CD4-positive, CD25-positive, alpha-beta regulatory T cell (primary cell): ENCODE measurements around the gene DAAM2. TPM values are rescaled to one million over a fixed set of nuclear protein-coding genes. Genes with fewer than 3 reads are reported as not detected.

Source experiments
- ATAC-seq, 2 donors: fragments of 150-1000 bp; cut with Tn5 transposase; one replicate each; pipeline ENCODE4 v1.10.0; 2021; ENCODE audit warnings: low read depth in 2 of 2, moderate number of reproducible peaks in 2 of 2, moderate library complexity in 1 of 2
- DNase-seq, 3 donors: peaks; one replicate each; pipeline versions ENCODE4 v3.0.0 to v3.0.0-alpha.2; 2012 to 2022; ENCODE audit warnings: mixed read lengths in 1 of 3
- H3K27ac ChIP-seq: one replicate; pipeline ENCODE4 v1.7.0; 2013; ENCODE audit warnings: mild to moderate bottlenecking, low read length; ENCODE audit not compliant: insufficient read depth, poor library complexity, severe bottlenecking
- H3K27me3 ChIP-seq: one replicate; pipeline ENCODE4 v1.7.0; 2013; ENCODE audit warnings: low read length; ENCODE audit not compliant: control insufficient read depth, insufficient read depth
- H3K36me3 ChIP-seq: one replicate; pipeline ENCODE4 v1.7.0; 2013; ENCODE audit warnings: mild to moderate bottlenecking, low read length, moderate library complexity; ENCODE audit not compliant: control insufficient read depth, insufficient read depth
- H3K4me1 ChIP-seq: 2 replicates; pipeline ENCODE4 v1.7.0; 2013; ENCODE audit warnings: mild to moderate bottlenecking, low read length; ENCODE audit not compliant: insufficient read depth, control insufficient read depth, poor library complexity, severe bottlenecking
- H3K4me3 ChIP-seq: one replicate; pipeline ENCODE4 v1.7.0; 2013; ENCODE audit warnings: low read depth, mild to moderate bottlenecking, low read length, moderate library complexity
- H3K9me3 ChIP-seq, 2 experiments: 1 replicate in 1 of 2; 2 replicates in 1 of 2; pipeline ENCODE4 v1.7.0; 2013; ENCODE audit warnings: low read length in 2 of 2, mild to moderate bottlenecking in 1 of 2, moderate library complexity in 1 of 2; ENCODE audit not compliant: control insufficient read depth in 2 of 2
- H3K27ac Mint-ChIP-seq, 3 donors: one replicate each; pipeline ENCODE4 v1.8.0; 2020 to 2022; ENCODE audit warnings: mild to moderate bottlenecking in 3 of 3, mixed read lengths in 3 of 3, moderate library complexity in 2 of 3
- H3K27me3 Mint-ChIP-seq: one replicate; pipeline ENCODE4 v1.8.0; 2022; ENCODE audit warnings: mild to moderate bottlenecking, mixed read lengths
- H3K36me3 Mint-ChIP-seq: one replicate; pipeline ENCODE4 v1.8.0; 2020; ENCODE audit warnings: mixed read lengths
- H3K4me1 Mint-ChIP-seq, 4 donors: one replicate each; pipeline ENCODE4 v1.8.0; 2020 to 2022; ENCODE audit warnings: mixed read lengths in 4 of 4, mild to moderate bottlenecking in 1 of 4
- H3K4me3 Mint-ChIP-seq, 4 donors: one replicate each; pipeline ENCODE4 v1.8.0; 2020 to 2022; ENCODE audit warnings: mild to moderate bottlenecking in 4 of 4, mixed read lengths in 4 of 4, moderate library complexity in 3 of 4
- H3K9me3 Mint-ChIP-seq, 7 donors: one replicate each; pipeline ENCODE4 v1.8.0; 2020 to 2022; ENCODE audit warnings: mixed read lengths in 7 of 7, mild to moderate bottlenecking in 3 of 7, moderate library complexity in 2 of 7
- polyA plus RNA-seq, 4 donors: library from polyadenylated mRNA; unstranded; fragments of 300-500 nt; fragmentation: Illumina TruSeq; gene quantifications; one replicate each; pipeline ENCODE4 v1.2.3, GENCODE V29; 2021
- total RNA-seq: library from RNA; stranded (reverse); gene quantifications from one replicate; pipeline ENCODE4 v1.2.3, GENCODE V29; 2022

The DAAM2 gene
- total and polyA plus RNA-seq, 5 donors from 2014 or later, result not detected

DNA sequence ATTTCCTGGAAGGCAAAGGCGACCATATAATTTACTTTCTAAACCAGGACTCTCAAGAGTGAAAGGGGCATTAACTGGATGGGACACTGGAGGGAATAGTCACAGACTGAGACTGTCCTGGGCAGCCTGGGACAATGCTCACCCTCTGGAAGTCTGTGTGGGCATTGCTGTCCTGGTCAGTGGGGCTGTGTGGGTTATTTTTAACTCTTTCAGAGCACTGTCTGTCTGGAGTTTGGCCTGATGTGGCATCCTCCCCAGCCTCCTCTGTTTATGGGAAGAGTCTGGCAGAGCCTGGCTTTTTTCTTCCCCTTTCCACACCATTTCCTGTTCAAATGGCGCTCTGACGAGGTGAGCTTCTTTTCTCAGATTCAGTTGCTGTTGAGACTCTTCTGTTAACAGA lies 11.7 kb downstream of the DAAM2 start:
- H3K36me3 Mint-ChIP-seq, result no peaks in the 10 kb centered on the region
- H3K36me3 ChIP-seq, result no peaks in the 10 kb centered on the region
- H3K27me3 ChIP-seq, result peaks cover 6% of the 10 kb centered on the region
- H3K27ac ChIP-seq, result no peak overlapping the region
- H3K4me3 ChIP-seq, result no peak overlapping the region
- DNase-seq (no peak), ATAC-seq (no peak)
- peaks cover 0 to 1% (median 0%) of the 10 kb centered on the region in 7 donors for H3K9me3 Mint-ChIP-seq
- no peak overlapping the region for H3K27ac Mint-ChIP-seq
- H3K4me1 Mint-ChIP-seq, result no peaks in the 10 kb centered on the region
- no peaks in the 10 kb centered on the region for H3K9me3 ChIP-seq
- no peak overlapping the region for H3K4me3 Mint-ChIP-seq
- no peaks in the 10 kb centered on the region for H3K4me1 ChIP-seq
- no peaks in the 10 kb centered on the region for H3K27me3 Mint-ChIP-seq

GRCh38 chr6:39804466-39805065 lies 12.4 kb downstream of the DAAM2 start:
- ATAC-seq (no peak), DNase-seq (no peak)
- H3K27me3 ChIP-seq, result peaks cover 6% of the 10 kb centered on the region
- H3K27ac ChIP-seq, result no peak overlapping the region
- no peaks in the 10 kb centered on the region for H3K4me1 Mint-ChIP-seq
- no peaks in the 10 kb centered on the region for H3K36me3 ChIP-seq
- H3K9me3 ChIP-seq, result no peaks in the 10 kb centered on the region
- no peak overlapping the region for H3K4me3 Mint-ChIP-seq
- no peaks in the 10 kb centered on the region for H3K36me3 Mint-ChIP-seq
- peaks cover 0 to 1% (median 0%) of the 10 kb centered on the region in 7 donors for H3K9me3 Mint-ChIP-seq
- H3K27me3 Mint-ChIP-seq, result no peaks in the 10 kb centered on the region
- no peak overlapping the region for H3K27ac Mint-ChIP-seq
- no peaks in the 10 kb centered on the region for H3K4me1 ChIP-seq
- no peak overlapping the region for H3K4me3 ChIP-seq

DNA sequence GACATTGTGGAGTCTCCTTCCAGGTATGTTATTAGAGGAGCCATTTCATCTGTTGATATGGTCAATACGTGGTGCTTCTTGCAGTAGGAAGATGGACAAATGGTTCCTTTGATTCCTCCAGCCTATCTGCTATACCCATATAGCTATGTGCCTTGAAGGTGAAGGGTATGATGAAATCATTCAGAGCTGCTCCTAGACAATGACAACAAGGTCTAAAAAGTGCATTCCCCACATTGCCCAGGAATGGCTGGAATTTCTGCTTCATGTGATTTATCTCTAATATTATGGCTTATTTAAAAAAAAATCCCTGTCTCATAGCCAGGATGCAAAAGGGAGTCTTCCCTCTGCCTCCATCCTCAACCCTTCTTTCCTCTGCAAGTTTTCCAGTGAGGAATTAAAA lies 14.1 kb downstream of the DAAM2 start:
- ATAC-seq, result no peak
- no peaks in the 10 kb centered on the region for H3K27me3 Mint-ChIP-seq

DNA sequence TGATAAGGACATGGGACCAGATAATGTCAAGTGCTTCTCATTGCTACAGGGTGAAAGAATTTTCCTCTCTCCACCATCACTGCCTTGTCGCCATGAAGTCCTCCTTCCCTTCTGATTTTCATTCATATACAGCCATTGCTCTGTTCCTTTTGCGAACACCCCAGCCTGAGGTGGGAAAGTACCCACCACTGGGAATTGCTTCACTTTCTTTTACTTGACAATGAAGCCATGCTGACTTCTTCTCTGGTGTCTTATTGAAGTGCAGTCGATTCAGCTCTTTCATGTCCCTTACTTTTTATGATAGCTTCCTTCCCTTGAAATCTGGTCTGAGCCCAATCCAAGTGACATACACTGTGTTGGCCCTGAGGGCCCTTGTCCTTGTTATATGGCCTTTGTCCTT lies 16.2 kb downstream of the DAAM2 start:
- no peaks in the 10 kb centered on the region for H3K36me3 ChIP-seq

More for the DNA sequence above, 14.1 kb downstream of the DAAM2 start:
- Mint-ChIP-seq H3K4me1 (peaks cover 0 to 2% (median 0%) of the 10 kb centered on the region in 4 donors), H3K9me3 (peaks cover 0 to 2% (median 0%) of the 10 kb centered on the region in 7 donors), H3K4me3 (no peak overlapping the region), H3K36me3 (no peaks in the 10 kb centered on the region), H3K27ac (no peak overlapping the region)
- H3K27me3 ChIP-seq, result peaks cover 6% of the 10 kb centered on the region
- no peaks in the 10 kb centered on the region for H3K4me1 ChIP-seq
- H3K4me3 ChIP-seq, result no peak overlapping the region
- DNase-seq, result no peak
- H3K36me3 ChIP-seq, result no peaks in the 10 kb centered on the region
- H3K9me3 ChIP-seq, result no peaks in the 10 kb centered on the region
- H3K27ac ChIP-seq, result no peak overlapping the region

GRCh38 chr6:39808964-39809363 lies 16.8 kb downstream of the DAAM2 start:
- no peak for DNase-seq
- no peaks in the 10 kb centered on the region for H3K4me1 ChIP-seq
- no peaks in the 10 kb centered on the region for H3K36me3 Mint-ChIP-seq
- H3K27ac Mint-ChIP-seq, result no peak overlapping the region
- no peak overlapping the region for H3K4me3 Mint-ChIP-seq
- H3K4me3 ChIP-seq, result no peak overlapping the region
- peaks cover 4% of the 10 kb centered on the region for H3K27me3 ChIP-seq
- peaks cover 0 to 2% (median 0%) of the 10 kb centered on the region in 7 donors for H3K9me3 Mint-ChIP-seq
- H3K36me3 ChIP-seq, result no peaks in the 10 kb centered on the region
- H3K27me3 Mint-ChIP-seq, result no peaks in the 10 kb centered on the region
- H3K27ac ChIP-seq, result no peak overlapping the region
- H3K9me3 ChIP-seq, result no peaks in the 10 kb centered on the region
- peaks cover 0 to 2% (median 0%) of the 10 kb centered on the region in 4 donors for H3K4me1 Mint-ChIP-seq
- no peak for ATAC-seq

More for the DNA sequence above, 16.2 kb downstream of the DAAM2 start:
- Histone ChIP-seq H3K4me1 (no peaks in the 10 kb centered on the region), H3K27me3 (peaks cover 6% of the 10 kb centered on the region), H3K27ac (no peak overlapping the region), H3K4me3 (no peak overlapping the region), H3K9me3 (no peaks in the 10 kb centered on the region)
- no peaks in the 10 kb centered on the region for H3K36me3 Mint-ChIP-seq
- H3K4me3 Mint-ChIP-seq, result no peak overlapping the region
- ATAC-seq (no peak), DNase-seq (no peak)
- H3K4me1 Mint-ChIP-seq, result peaks cover 0 to 2% (median 0%) of the 10 kb centered on the region in 4 donors
- no peaks in the 10 kb centered on the region for H3K27me3 Mint-ChIP-seq
- no peak overlapping the region for H3K27ac Mint-ChIP-seq
- H3K9me3 Mint-ChIP-seq, result peaks cover 0 to 2% (median 0%) of the 10 kb centered on the region in 7 donors

DNA sequence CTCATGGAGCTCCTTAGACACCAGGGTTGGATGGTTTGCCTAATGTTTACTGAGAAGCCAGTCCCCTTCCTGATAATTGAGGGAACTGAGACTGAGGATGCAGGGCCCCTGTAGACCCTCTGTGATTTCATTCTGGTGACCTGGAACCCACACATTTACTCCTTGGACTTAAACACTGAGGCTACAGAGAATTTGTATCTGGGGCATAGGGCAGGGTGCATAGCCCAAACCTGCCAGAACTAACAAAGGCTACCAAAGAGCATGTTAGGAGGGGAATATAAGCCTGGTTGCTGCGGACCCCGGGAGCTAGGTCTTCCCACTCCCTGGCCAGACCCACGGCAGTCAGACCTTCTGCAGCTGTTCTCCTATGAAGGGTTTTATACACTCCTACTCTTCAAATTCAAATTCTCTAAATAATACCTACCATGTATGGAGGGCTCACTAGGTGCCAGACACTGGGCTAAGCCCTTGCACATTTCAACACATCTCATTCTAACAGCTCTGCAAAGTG lies 19.7 kb downstream of the DAAM2 start:
- no peaks in the 10 kb centered on the region for H3K4me1 ChIP-seq
- no peaks in the 10 kb centered on the region for H3K36me3 Mint-ChIP-seq
- H3K27ac Mint-ChIP-seq, result no peak overlapping the region
- no peaks in the 10 kb centered on the region for H3K36me3 ChIP-seq
- no peak overlapping the region for H3K4me3 ChIP-seq
- H3K4me3 Mint-ChIP-seq, result no peak overlapping the region
- H3K27me3 ChIP-seq, result no peaks in the 10 kb centered on the region
- peaks cover 0 to 2% (median 0%) of the 10 kb centered on the region in 7 donors for H3K9me3 Mint-ChIP-seq
- ATAC-seq (no peak), DNase-seq (no peak)
- no peak overlapping the region for H3K27ac ChIP-seq
- no peaks in the 10 kb centered on the region for H3K9me3 ChIP-seq
- H3K4me1 Mint-ChIP-seq, result peaks cover 0 to 3% (median 0%) of the 10 kb centered on the region in 4 donors
- no peaks in the 10 kb centered on the region for H3K27me3 Mint-ChIP-seq

DNA sequence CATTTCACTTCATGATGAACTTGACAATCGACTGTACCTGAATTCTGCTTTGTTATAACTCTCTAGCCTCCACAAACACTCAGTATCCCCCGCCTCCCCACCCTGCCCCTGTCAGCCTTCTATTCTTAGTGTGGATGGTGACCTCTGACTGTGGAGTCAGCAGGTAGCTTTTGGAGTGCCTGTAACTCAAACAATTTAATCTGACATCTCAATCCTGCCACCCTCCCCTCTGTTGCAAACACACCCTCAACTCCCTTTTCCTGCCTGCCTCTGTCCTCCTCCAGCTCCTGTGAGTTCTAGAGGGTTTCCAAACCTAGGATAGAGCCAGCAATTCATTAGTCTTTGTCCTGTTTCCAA lies 20.3 kb downstream of the DAAM2 start:
- ATAC-seq, result no peak
- Mint-ChIP-seq H3K4me3 (no peak overlapping the region), H3K27ac (no peak overlapping the region), H3K9me3 (peaks cover 0 to 2% (median 0%) of the 10 kb centered on the region in 7 donors), H3K36me3 (no peaks in the 10 kb centered on the region), H3K4me1 (peaks cover 0 to 3% (median 0%) of the 10 kb centered on the region in 4 donors), H3K27me3 (no peaks in the 10 kb centered on the region)
- no peak overlapping the region for H3K4me3 ChIP-seq
- no peaks in the 10 kb centered on the region for H3K36me3 ChIP-seq
- no peaks in the 10 kb centered on the region for H3K27me3 ChIP-seq
- H3K9me3 ChIP-seq, result no peaks in the 10 kb centered on the region
- H3K4me1 ChIP-seq, result no peaks in the 10 kb centered on the region
- DNase-seq, result no peak
- no peak overlapping the region for H3K27ac ChIP-seq
